IMR-90 (cell line): ENCODE measurements around the gene CYTH1. TPM values are rescaled to one million over a fixed set of nuclear protein-coding genes. Genes with fewer than 3 reads are reported as not detected.

ENCODE experiments used
- BHLHE40 ChIP-seq: fragments of 150-350 bp; IDR thresholded peaks from 2 replicates; pipeline ENCODE4 v1.6.1; 2016; ENCODE audit warnings: mild to moderate bottlenecking, low read depth, low read length
- CEBPB ChIP-seq: IDR thresholded peaks from 2 replicates; pipeline ENCODE4 v1.6.1; 2012; ENCODE audit warnings: low read depth, low read length, improper control_type of control experiment
- ELK1 ChIP-seq: fragments of 150-350 bp; IDR thresholded peaks from 2 replicates; pipeline ENCODE4 v1.6.1; 2016; ENCODE audit warnings: low read depth, mild to moderate bottlenecking, low read length, moderate library complexity, borderline replicate concordance
- MAZ ChIP-seq: IDR thresholded peaks from 2 replicates; pipeline ENCODE4 v1.6.1; 2012; ENCODE audit warnings: low read depth, mild to moderate bottlenecking, low read length, improper control_type of control experiment, moderate library complexity, borderline replicate concordance
- NFE2L2 ChIP-seq: fragments of 150-350 bp; IDR thresholded peaks from 2 replicates; pipeline ENCODE4 v1.6.1; 2016; ENCODE audit warnings: low read depth, mild to moderate bottlenecking, low read length
- RAD21 ChIP-seq: IDR thresholded peaks from 2 replicates; pipeline ENCODE4 v1.6.1; 2012; ENCODE audit warnings: low read length, improper control_type of control experiment
- polyA plus RNA-seq, 3 experiments: library from polyadenylated mRNA; depleted of rRNA; stranded (reverse); fragments of >200 nt; gene quantifications; 2 replicates each; pipeline ENCODE4 v1.2.3, GENCODE V29; 2012; ENCODE audit warnings: low replicate concordance in 1 of 3
- total RNA-seq: library from RNA; depleted of rRNA; stranded (reverse); fragments of >200 nt; gene quantifications from 2 replicates; pipeline ENCODE4 v1.2.3, GENCODE V29; 2012

The CYTH1 gene
- total and polyA plus RNA-seq, 2 of the 4 experiments (the other 2 are of a cell fraction), result 7.9 to 12.4 TPM

GRCh38 chr17:78790552-78790951 lies 8.5 kb upstream of the CYTH1 start (continued):
- TF ChIP-seq ELK1 (no peak), NFE2L2 (no peak), RAD21 (no peak), BHLHE40 (no peak), CEBPB (no peak), MAZ (no peak)
